ENCODE measurements around the gene TULP4.

GRCh38 chr6:158353883-158354877 is 41.9 kb downstream of the TULP4 start:
- no peak for TF ChIP-seq RFX5 (IDR thresholded peaks at IDR 0.05)
- TF ChIP-seq ELK1 (IDR thresholded peaks at IDR 0.05; ENCODE audit: low read depth, low read length): no peak
- TF ChIP-seq RAD21 (conservative IDR thresholded peaks at IDR 0.05 in 1 of 2, IDR thresholded peaks at IDR 0.05 in 1 of 2): no peak
- no peak for TF ChIP-seq ZFP36 (IDR thresholded peaks at IDR 0.05; ENCODE audit: borderline replicate concordance, partially characterized antibody)
- TF ChIP-seq RNF2 (IDR thresholded peaks at IDR 0.05; ENCODE audit: borderline replicate concordance, low read depth): no peak
- TF ChIP-seq CTCF (IDR thresholded peaks at IDR 0.05): no peak
- TF ChIP-seq TP53 (CRISPR knock-in tag; IDR thresholded peaks at IDR 0.05): no peak
- TF ChIP-seq POLR2A (IDR thresholded peaks at IDR 0.05; ENCODE audit: low read length): no peak
- no peak for TF ChIP-seq REST (IDR thresholded peaks at IDR 0.05)
